SJCRH30 (cell line): ENCODE measurements around the gene TMEM272. TPM values are rescaled to one million over a fixed set of nuclear protein-coding genes. Genes with fewer than 3 reads are reported as not detected.

Source experiments
- DNase-seq, 2 experiments: peaks; one replicate each; pipeline ENCODE4 v3.0.0-alpha.2; 2015 to 2020
- H3K27ac ChIP-seq: fragments of 250-450 bp; sonication (Bioruptor Pico); 2 replicates; pipeline ENCODE4 v1.5.1; 2020; ENCODE audit warnings: mild to moderate bottlenecking, moderate library complexity
- H3K27me3 ChIP-seq: fragments of 250-450 bp; sonication (Bioruptor Pico); 2 replicates; pipeline ENCODE4 v1.5.1; 2020; ENCODE audit warnings: mild to moderate bottlenecking, moderate library complexity
- H3K36me3 ChIP-seq: fragments of 250-450 bp; sonication (Bioruptor Pico); 2 replicates; pipeline ENCODE4 v1.5.1; 2020; ENCODE audit warnings: mild to moderate bottlenecking, moderate library complexity
- H3K4me1 ChIP-seq: fragments of 250-450 bp; sonication (Bioruptor Pico); 2 replicates; pipeline ENCODE4 v1.5.1; 2020; ENCODE audit warnings: mild to moderate bottlenecking, moderate library complexity
- H3K4me3 ChIP-seq: fragments of 250-450 bp; sonication (Bioruptor Pico); 2 replicates; pipeline ENCODE4 v1.5.1; 2020; ENCODE audit warnings: mild to moderate bottlenecking, moderate library complexity
- H3K9me3 ChIP-seq: fragments of 250-450 bp; sonication (Bioruptor Pico); replicated peaks from 2 replicates; pipeline ENCODE4 v1.5.1; 2020; ENCODE audit warnings: mild to moderate bottlenecking, moderate library complexity
- total RNA-seq: library from RNA; depleted of rRNA; stranded (reverse); fragments of >200 nt; shearing (Covaris generic); gene quantifications from 2 replicates; pipeline ENCODE4 v1.2.3, GENCODE V29; 2014

Gene TMEM272
- total RNA-seq, 1 experiment from 2014 or later = not detected

- Histone ChIP-seq H3K9me3 (no peaks in the 10 kb centered on the region), H3K27me3 (no peaks in the 10 kb centered on the region), H3K36me3 (no peaks in the 10 kb centered on the region), H3K4me3 (no peak overlapping the region), H3K27ac (no peak overlapping the region), H3K4me1 (peaks cover 7% of the 10 kb centered on the region; the same call in 1 of the 2 replicates)
- DNase-seq = no peak
Measured at GRCh38 chr13:51773515-51773914, 71.5 kb downstream of the TMEM272 start.

GRCh38 chr13:51772781-51773180 lies 72.2 kb downstream of the TMEM272 start:
- Histone ChIP-seq H3K36me3 (no peaks in the 10 kb centered on the region), H3K9me3 (no peaks in the 10 kb centered on the region), H3K4me3 (no peak overlapping the region), H3K4me1 (no peaks in the 10 kb centered on the region), H3K27me3 (no peaks in the 10 kb centered on the region), H3K27ac (no peak overlapping the region)
- DNase-seq = no peak

- DNase-seq = no peak
- no peaks in the 10 kb centered on the region for H3K27me3 ChIP-seq
- no peak overlapping the region for H3K4me3 ChIP-seq
- no peak overlapping the region for H3K27ac ChIP-seq
- no peaks in the 10 kb centered on the region for H3K36me3 ChIP-seq
- H3K4me1 ChIP-seq = no peaks in the 10 kb centered on the region
- no peaks in the 10 kb centered on the region for H3K9me3 ChIP-seq
Measured at GRCh38 chr13:51772105-51772455, 72.9 kb downstream of the TMEM272 start.

GRCh38 chr13:51771418-51772104 lies 73.4 kb downstream of the TMEM272 start:
- no peaks in the 10 kb centered on the region for H3K27me3 ChIP-seq
- no peaks in the 10 kb centered on the region for H3K36me3 ChIP-seq
- H3K27ac ChIP-seq = no peak overlapping the region
- no peak for DNase-seq
- no peak overlapping the region for H3K4me3 ChIP-seq
- no peaks in the 10 kb centered on the region for H3K4me1 ChIP-seq
- H3K9me3 ChIP-seq = no peaks in the 10 kb centered on the region

- Histone ChIP-seq H3K9me3 (no peaks in the 10 kb centered on the region), H3K4me1 (peaks cover 2% of the 10 kb centered on the region; the same call in 1 of the 2 replicates), H3K27me3 (no peaks in the 10 kb centered on the region), H3K36me3 (no peaks in the 10 kb centered on the region), H3K27ac (no peak overlapping the region), H3K4me3 (no peak overlapping the region)
- DNase-seq = no peak
Measured at GRCh38 chr13:51770681-51771417, 74.1 kb downstream of the TMEM272 start.

- Histone ChIP-seq H3K9me3 (no peaks in the 10 kb centered on the region), H3K4me3 (no peak overlapping the region), H3K4me1 (peaks cover 9% of the 10 kb centered on the region), H3K27ac (no peak overlapping the region), H3K27me3 (no peaks in the 10 kb centered on the region), H3K36me3 (no peaks in the 10 kb centered on the region)
- no peak for DNase-seq
Measured at GRCh38 chr13:51770160-51770559, 74.8 kb downstream of the TMEM272 start.

GRCh38 chr13:51769455-51770127 lies 75.4 kb downstream of the TMEM272 start:
- H3K27ac ChIP-seq = no peak overlapping the region
- DNase-seq = no peak

GRCh38 chr13:51768976-51769375 lies 76.0 kb downstream of the TMEM272 start:
- Histone ChIP-seq H3K4me3 (no peak overlapping the region), H3K27me3 (no peaks in the 10 kb centered on the region), H3K9me3 (no peaks in the 10 kb centered on the region), H3K4me1 (peaks cover 16% of the 10 kb centered on the region), H3K36me3 (no peaks in the 10 kb centered on the region), H3K27ac (no peak overlapping the region)
- DNase-seq = no peak

More at GRCh38 chr13:51769455-51770127, 75.4 kb downstream of the TMEM272 start:
- no peaks in the 10 kb centered on the region for H3K36me3 ChIP-seq
- no peaks in the 10 kb centered on the region for H3K27me3 ChIP-seq
- H3K9me3 ChIP-seq = no peaks in the 10 kb centered on the region
- peaks cover 12% of the 10 kb centered on the region for H3K4me1 ChIP-seq
- H3K4me3 ChIP-seq = no peak overlapping the region

- H3K27ac ChIP-seq = no peak overlapping the region
- no peaks in the 10 kb centered on the region for H3K36me3 ChIP-seq
- no peaks in the 10 kb centered on the region for H3K27me3 ChIP-seq
- no peak overlapping the region for H3K4me3 ChIP-seq
- no peak for DNase-seq
- peaks cover 21% of the 10 kb centered on the region for H3K4me1 ChIP-seq
- H3K9me3 ChIP-seq = no peaks in the 10 kb centered on the region
Measured at GRCh38 chr13:51768378-51768921, 76.5 kb downstream of the TMEM272 start.

GRCh38 chr13:51767100-51767499 lies 77.9 kb downstream of the TMEM272 start:
- Histone ChIP-seq H3K4me3 (no peak overlapping the region), H3K36me3 (no peaks in the 10 kb centered on the region), H3K27me3 (no peaks in the 10 kb centered on the region), H3K4me1 (peaks cover 22% of the 10 kb centered on the region), H3K27ac (no peak overlapping the region), H3K9me3 (no peaks in the 10 kb centered on the region)
- no peak for DNase-seq

GRCh38 chr13:51765142-51765515 lies 79.8 kb downstream of the TMEM272 start:
- H3K36me3 ChIP-seq = no peaks in the 10 kb centered on the region; the same call in 1 of the 2 replicates
- peak overlapping the region; percentile 30 for H3K4me3 ChIP-seq
- no peaks in the 10 kb centered on the region for H3K9me3 ChIP-seq
- no peaks in the 10 kb centered on the region for H3K27me3 ChIP-seq
- H3K4me1 ChIP-seq = peaks cover 22% of the 10 kb centered on the region
- DNase-seq = no peak
- H3K27ac ChIP-seq = peak overlapping the region; percentile 79

- peak; percentile 82 to 85 for DNase-seq
- H3K4me3 ChIP-seq = peak overlapping the region; percentile 30
- H3K4me1 ChIP-seq = peaks cover 22% of the 10 kb centered on the region
- no peaks in the 10 kb centered on the region for H3K27me3 ChIP-seq
- H3K27ac ChIP-seq = peak overlapping the region; percentile 79
- H3K36me3 ChIP-seq = no peaks in the 10 kb centered on the region; the same call in none of the 2 replicates
- H3K9me3 ChIP-seq = no peaks in the 10 kb centered on the region
Measured at GRCh38 chr13:51764184-51765141, 80.5 kb downstream of the TMEM272 start.

GRCh38 chr13:51763486-51763885 lies 81.5 kb downstream of the TMEM272 start:
- DNase-seq = no peak
- Histone ChIP-seq H3K9me3 (no peaks in the 10 kb centered on the region), H3K4me3 (no peak overlapping the region), H3K4me1 (peaks cover 22% of the 10 kb centered on the region), H3K27me3 (no peaks in the 10 kb centered on the region), H3K36me3 (peaks cover 2% of the 10 kb centered on the region), H3K27ac (no peak overlapping the region)
